ENCODE results near the gene XPO5.

The XPO5 gene

GRCh38 chr6:43575772-43576551 is at the start of gene XPO5, which contains the start of gene POLH:
XPO5 (minus strand) TSS chr6:43576038; CDS start chr6:43575864, 174 bp downstream.
POLH (plus strand) TSS chr6:43576185; CDS start chr6:43582320, 6,135 bp downstream.
- peak within 1 kb of the TSS; percentile 72 for H2AFZ ChIP-seq (ENCODE audit: low read length, unreplicated experiment)

DNA sequence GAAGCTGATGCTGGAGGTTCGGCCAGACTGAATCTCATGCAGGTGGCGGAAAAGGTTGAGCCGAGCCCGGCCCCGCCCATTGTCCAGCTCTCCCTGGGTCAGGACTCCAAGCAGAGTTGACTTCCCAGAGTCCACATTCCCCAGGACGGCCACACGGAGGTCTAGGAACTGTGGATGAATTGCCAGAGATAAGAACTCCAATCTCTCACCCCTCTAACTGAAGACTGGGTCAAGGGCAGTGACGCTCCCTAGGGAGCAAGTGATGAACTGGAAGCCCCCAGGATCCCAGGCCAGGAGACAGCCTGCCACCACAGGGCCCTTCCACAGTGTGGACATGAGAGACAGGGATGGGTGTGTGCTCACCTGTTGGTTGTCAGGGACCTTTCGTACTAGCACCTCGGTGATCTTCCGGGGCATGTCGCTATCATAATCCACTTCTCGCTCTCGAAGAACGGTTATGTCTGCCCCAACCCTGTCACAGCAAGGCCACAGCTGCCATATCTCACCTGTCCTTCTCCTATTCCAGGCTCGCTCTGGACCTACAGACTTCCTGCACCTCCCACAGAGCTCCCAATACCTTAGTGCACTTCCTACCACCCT is 49.7 kb upstream of the XPO5 start:
- H3K27me3 ChIP-seq (ENCODE audit: insufficient read depth, low read length) = no peaks in the 10 kb centered on the region
- H3K4me3 ChIP-seq (ENCODE audit: low read depth, low read length) = 0 out of 2 replicates have a peak overlapping the region, but pooled peaks have one; percentile 99
- peaks cover 40% of the 10 kb centered on the region for H3K79me2 ChIP-seq (ENCODE audit: control insufficient read depth, insufficient read depth, low read length, unreplicated experiment)
- H3K27ac ChIP-seq (ENCODE audit: low read depth, low read length) = peak overlapping the region; percentile 93; the same call in 1 of the 2 replicates
- no peak overlapping the region for H2AFZ ChIP-seq (ENCODE audit: low read length, unreplicated experiment)
- H3K36me3 ChIP-seq (ENCODE audit: insufficient read depth, low read length) = peaks cover 50% of the 10 kb centered on the region
- H3K4me1 ChIP-seq (ENCODE audit: control insufficient read depth, insufficient read depth, low read length, unreplicated experiment) = peaks cover 25% of the 10 kb centered on the region

More at GRCh38 chr6:43575772-43576551, at the start of gene XPO5, which contains the start of gene POLH:
- H3K36me3 ChIP-seq (ENCODE audit: insufficient read depth, low read length) = peaks cover 13% of the 10 kb centered on the region
- peak within 1 kb of the TSS; percentile 56 for H3K27ac ChIP-seq (ENCODE audit: low read depth, low read length)
- peak within 1 kb of the TSS; percentile 87 for H3K4me3 ChIP-seq (ENCODE audit: low read depth, low read length)
- H3K27me3 ChIP-seq (ENCODE audit: insufficient read depth, low read length) = no peaks in the 10 kb centered on the region
- H3K4me1 ChIP-seq (ENCODE audit: control insufficient read depth, insufficient read depth, low read length, unreplicated experiment) = peaks cover 23% of the 10 kb centered on the region
- H3K79me2 ChIP-seq (ENCODE audit: control insufficient read depth, insufficient read depth, low read length, unreplicated experiment) = peaks cover 73% of the 10 kb centered on the region

- Histone ChIP-seq H3K27me3 (ENCODE audit: insufficient read depth, low read length) (no peaks in the 10 kb centered on the region), H3K27ac (ENCODE audit: low read depth, low read length) (no peak overlapping the region), H2AFZ (ENCODE audit: low read length, unreplicated experiment) (no peak overlapping the region), H3K4me1 (ENCODE audit: control insufficient read depth, insufficient read depth, low read length, unreplicated experiment) (peaks cover 21% of the 10 kb centered on the region), H3K79me2 (ENCODE audit: control insufficient read depth, insufficient read depth, low read length, unreplicated experiment) (peaks cover 40% of the 10 kb centered on the region), H3K4me3 (ENCODE audit: low read depth, low read length) (no peak overlapping the region), H3K36me3 (ENCODE audit: insufficient read depth, low read length) (peaks cover 55% of the 10 kb centered on the region)
Observed at GRCh38 chr6:43624786-43625288, 49.0 kb upstream of the XPO5 start.

DNA sequence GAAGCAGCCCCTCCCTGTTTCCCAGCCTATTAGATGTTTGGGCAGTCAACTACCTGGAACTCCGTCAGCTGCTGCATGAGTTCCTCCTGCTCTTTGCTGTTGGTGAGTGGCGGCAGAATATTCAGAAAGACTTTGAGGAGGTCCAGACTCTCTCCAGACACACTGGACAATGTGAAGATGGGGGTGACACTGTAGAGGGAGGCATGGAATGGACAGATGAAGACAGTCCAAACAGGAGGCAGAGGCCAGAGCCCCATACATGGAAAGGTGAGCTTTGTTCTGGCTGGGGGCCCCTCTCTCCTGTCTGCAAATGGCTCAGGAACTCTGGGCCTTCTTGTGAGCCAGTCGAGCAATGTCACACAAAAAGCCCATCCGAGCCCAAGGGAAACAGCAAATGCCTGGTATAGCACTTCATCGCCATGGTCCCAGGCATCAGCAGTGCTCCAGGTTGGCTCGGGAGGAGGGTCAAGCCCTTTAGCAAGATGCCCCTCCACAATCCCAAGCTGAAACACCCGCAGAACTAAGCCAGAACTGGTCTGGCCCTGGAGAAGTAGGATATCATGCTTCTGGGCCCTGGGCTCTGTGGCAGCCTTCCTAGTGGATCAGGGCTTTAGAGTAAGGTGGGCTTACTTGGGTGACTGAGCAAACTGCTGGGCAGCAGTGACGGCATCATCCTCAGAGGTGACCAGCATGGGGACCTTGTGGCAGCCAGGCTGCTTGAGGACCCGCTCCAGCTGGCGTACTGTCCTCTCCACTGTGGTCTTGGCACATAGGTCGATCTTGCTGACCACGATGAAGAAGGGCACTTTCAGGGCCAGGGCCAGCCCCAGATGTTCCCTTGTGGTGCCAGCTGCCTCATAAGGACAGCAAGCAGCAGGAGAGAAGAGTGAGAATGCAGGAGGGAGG is 48.3 kb upstream of the XPO5 start:
- no peak overlapping the region for H2AFZ ChIP-seq (ENCODE audit: low read length, unreplicated experiment)
- H3K27me3 ChIP-seq (ENCODE audit: insufficient read depth, low read length) = no peaks in the 10 kb centered on the region
- peaks cover 59% of the 10 kb centered on the region for H3K36me3 ChIP-seq (ENCODE audit: insufficient read depth, low read length)
- no peak overlapping the region for H3K27ac ChIP-seq (ENCODE audit: low read depth, low read length)
- peaks cover 21% of the 10 kb centered on the region for H3K4me1 ChIP-seq (ENCODE audit: control insufficient read depth, insufficient read depth, low read length, unreplicated experiment)
- no peak overlapping the region for H3K4me3 ChIP-seq (ENCODE audit: low read depth, low read length)
- H3K79me2 ChIP-seq (ENCODE audit: control insufficient read depth, insufficient read depth, low read length, unreplicated experiment) = peaks cover 40% of the 10 kb centered on the region

DNA sequence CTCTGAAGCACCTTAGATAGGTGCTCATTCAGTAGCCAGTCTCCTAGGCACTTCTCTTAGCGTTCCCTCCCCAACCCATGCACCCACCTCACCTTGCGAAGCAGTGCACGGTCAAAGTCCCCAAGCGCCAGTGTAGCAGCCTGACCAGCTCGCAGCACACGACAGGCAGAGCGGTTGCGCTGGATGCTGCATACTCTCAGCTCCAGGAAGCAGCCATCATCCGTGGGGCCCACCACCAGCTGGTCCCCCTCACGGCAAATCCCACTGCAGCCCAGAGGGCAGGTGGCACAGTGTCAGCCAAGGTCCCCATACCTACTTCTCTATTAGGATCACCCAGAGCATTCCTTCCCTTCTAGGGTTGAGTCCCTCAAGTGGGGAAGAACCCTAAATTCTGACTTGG is 46.7 kb upstream of the XPO5 start:
- Histone ChIP-seq H3K27ac (ENCODE audit: low read depth, low read length) (no peak overlapping the region), H3K4me3 (ENCODE audit: low read depth, low read length) (no peak overlapping the region), H3K36me3 (ENCODE audit: insufficient read depth, low read length) (peaks cover 59% of the 10 kb centered on the region), H3K4me1 (ENCODE audit: control insufficient read depth, insufficient read depth, low read length, unreplicated experiment) (peaks cover 17% of the 10 kb centered on the region), H3K79me2 (ENCODE audit: control insufficient read depth, insufficient read depth, low read length, unreplicated experiment) (peaks cover 26% of the 10 kb centered on the region), H2AFZ (ENCODE audit: low read length, unreplicated experiment) (no peak overlapping the region), H3K27me3 (ENCODE audit: insufficient read depth, low read length) (no peaks in the 10 kb centered on the region)

- Histone ChIP-seq H3K27ac (ENCODE audit: low read depth, low read length) (no peak overlapping the region), H3K27me3 (ENCODE audit: insufficient read depth, low read length) (no peaks in the 10 kb centered on the region), H2AFZ (ENCODE audit: low read length, unreplicated experiment) (no peak overlapping the region), H3K36me3 (ENCODE audit: insufficient read depth, low read length) (peaks cover 59% of the 10 kb centered on the region), H3K79me2 (ENCODE audit: control insufficient read depth, insufficient read depth, low read length, unreplicated experiment) (peaks cover 19% of the 10 kb centered on the region), H3K4me3 (ENCODE audit: low read depth, low read length) (no peak overlapping the region), H3K4me1 (ENCODE audit: control insufficient read depth, insufficient read depth, low read length, unreplicated experiment) (peaks cover 11% of the 10 kb centered on the region)
Observed at GRCh38 chr6:43621836-43622180, 46.0 kb upstream of the XPO5 start.

- H2AFZ ChIP-seq (ENCODE audit: low read length, unreplicated experiment) = no peak overlapping the region
- H3K27ac ChIP-seq (ENCODE audit: low read depth, low read length) = no peak overlapping the region
- peaks cover 56% of the 10 kb centered on the region for H3K36me3 ChIP-seq (ENCODE audit: insufficient read depth, low read length)
- H3K4me3 ChIP-seq (ENCODE audit: low read depth, low read length) = no peak overlapping the region
- H3K27me3 ChIP-seq (ENCODE audit: insufficient read depth, low read length) = no peaks in the 10 kb centered on the region
- peaks cover 5% of the 10 kb centered on the region for H3K4me1 ChIP-seq (ENCODE audit: control insufficient read depth, insufficient read depth, low read length, unreplicated experiment)
- peaks cover 13% of the 10 kb centered on the region for H3K79me2 ChIP-seq (ENCODE audit: control insufficient read depth, insufficient read depth, low read length, unreplicated experiment)
Observed at GRCh38 chr6:43621078-43621835, 45.4 kb upstream of the XPO5 start.

DNA sequence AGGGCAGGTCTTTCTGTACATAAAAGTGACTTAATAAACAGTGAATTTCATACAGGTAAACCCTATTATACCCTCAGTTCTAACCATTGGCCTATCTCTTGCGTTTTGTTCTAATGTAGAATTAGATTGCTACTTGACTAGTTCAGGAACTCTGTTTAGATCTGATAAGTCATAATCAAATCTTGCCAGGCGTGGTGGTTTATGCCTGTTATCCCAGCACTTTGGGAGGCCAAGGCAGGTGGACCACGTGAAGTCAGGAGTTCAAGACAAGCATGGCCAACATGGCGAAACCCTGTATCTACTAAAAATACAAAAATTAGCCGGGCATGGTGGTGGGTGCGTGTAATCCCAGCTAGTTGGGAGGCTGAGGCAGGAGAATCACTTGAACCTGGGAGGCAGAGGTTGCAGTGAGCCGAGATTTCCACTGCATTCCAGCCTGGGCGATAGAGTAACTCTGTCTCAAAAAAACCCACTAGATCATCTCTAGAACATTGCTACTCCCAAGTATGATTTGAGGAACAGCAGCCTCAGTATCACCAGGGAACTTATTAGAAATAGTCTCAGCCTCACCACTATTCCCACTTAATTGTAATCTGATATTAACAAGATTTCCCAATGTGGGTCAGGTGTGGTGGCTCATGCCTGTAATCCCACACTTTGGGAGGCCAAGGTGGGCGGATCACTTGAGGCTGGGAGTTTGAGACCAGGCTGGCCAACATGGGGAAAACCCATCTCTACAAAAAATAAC is 41.1 kb upstream of the XPO5 start:
- Histone ChIP-seq H3K79me2 (ENCODE audit: control insufficient read depth, insufficient read depth, low read length, unreplicated experiment) (no peaks in the 10 kb centered on the region), H3K4me1 (ENCODE audit: control insufficient read depth, insufficient read depth, low read length, unreplicated experiment) (peaks cover 8% of the 10 kb centered on the region), H3K27ac (ENCODE audit: low read depth, low read length) (no peak overlapping the region), H2AFZ (ENCODE audit: low read length, unreplicated experiment) (no peak overlapping the region), H3K27me3 (ENCODE audit: insufficient read depth, low read length) (no peaks in the 10 kb centered on the region), H3K4me3 (ENCODE audit: low read depth, low read length) (no peak overlapping the region), H3K36me3 (ENCODE audit: insufficient read depth, low read length) (peaks cover 34% of the 10 kb centered on the region)

- H3K4me3 ChIP-seq (ENCODE audit: low read depth, low read length) = no peak overlapping the region
- H3K27ac ChIP-seq (ENCODE audit: low read depth, low read length) = no peak overlapping the region
- H3K27me3 ChIP-seq (ENCODE audit: insufficient read depth, low read length) = no peaks in the 10 kb centered on the region
- peaks cover 26% of the 10 kb centered on the region for H3K36me3 ChIP-seq (ENCODE audit: insufficient read depth, low read length)
- H2AFZ ChIP-seq (ENCODE audit: low read length, unreplicated experiment) = no peak overlapping the region
- peaks cover 8% of the 10 kb centered on the region for H3K4me1 ChIP-seq (ENCODE audit: control insufficient read depth, insufficient read depth, low read length, unreplicated experiment)
- H3K79me2 ChIP-seq (ENCODE audit: control insufficient read depth, insufficient read depth, low read length, unreplicated experiment) = no peaks in the 10 kb centered on the region
Observed at GRCh38 chr6:43614396-43614730, 38.5 kb upstream of the XPO5 start.

All from ACC112 (cell line).